Thyroid gland (tissue), 4 donors: ENCODE results near the gene EEA1. TPM values are rescaled to one million over a fixed set of nuclear protein-coding genes. Genes with fewer than 3 reads are reported as not detected.

Experiments used
- DNase-seq, 2 donors: peaks; one replicate each; pipeline ENCODE4 v3.0.0-alpha.2; 2019
- H3K27ac ChIP-seq, 3 donors: fragments of 200-600 bp; sonication (generic); 1 replicate in 2 of 3; 2 replicates in 1 of 3; pipeline ENCODE4 v1.5.1; 2016 to 2019; ENCODE audit warnings: mild to moderate bottlenecking in 1 of 3, moderate library complexity in 1 of 3
- H3K27me3 ChIP-seq: fragments of 200-600 bp; sonication (generic); one replicate; pipeline ENCODE4 v1.5.1; 2019
- H3K36me3 ChIP-seq, 2 donors: fragments of 200-600 bp; sonication (generic); one replicate each; pipeline ENCODE4 v1.5.1; 2016 to 2019
- H3K4me1 ChIP-seq, 2 donors: fragments of 200-600 bp; sonication (generic); one replicate each; pipeline ENCODE4 v1.5.1; 2017 to 2019
- H3K4me3 ChIP-seq, 3 donors: fragments of 200-600 bp; sonication (generic); replicated peaks in 1 of 3; 1 replicate in 2 of 3; 2 replicates in 1 of 3; pipeline ENCODE4 v1.5.1; 2016; ENCODE audit warnings: mild to moderate bottlenecking in 1 of 3
- H3K9me3 ChIP-seq: fragments of 200-600 bp; sonication (generic); one replicate; pipeline ENCODE4 v1.5.1; 2017
- POLR2A ChIP-seq, 2 donors: fragments of 450-650 bp; IDR thresholded peaks; one replicate each; pipeline ENCODE4 v1.6.1; 2017; ENCODE audit warnings: antibody characterized with exemption in 2 of 2, mild to moderate bottlenecking in 2 of 2, moderate library complexity in 1 of 2
- WGBS, 2 donors: methylation state at CpG; one replicate each; pipeline ENCODE4 v1.1.5; 2017; 5-methylcytosine and 5-hydroxymethylcytosine counted together
- intact Hi-C: fragments of 100-400 bp; cut with DNase I; formaldehyde crosslinking; loops from one replicate; pipeline ENCODE4 v1.15.1; 2023
- total RNA-seq, 4 donors: library from RNA; depleted of rRNA; stranded (reverse); fragments of >200 nt; gene quantifications; one replicate each; pipeline ENCODE4 v1.2.3, GENCODE V29; 2016
- TF ChIP-seq, protein P1 (sequence below), 6 experiments: fragments of 200-600 bp in 3 of 6; fragments of 450-650 bp in 3 of 6; sonication (generic) in 3 of 6; IDR thresholded peaks; one replicate each; pipeline ENCODE4 v1.5.1; 2016 to 2019; ENCODE audit warnings: antibody characterized with exemption in 6 of 6, mild to moderate bottlenecking in 2 of 6, inconsistent platforms in 1 of 6, moderate library complexity in 1 of 6

Gene EEA1
- total RNA-seq, 4 donors from 2014 or later = 16.0 to 21.8 (median 19.3) TPM

DNA sequence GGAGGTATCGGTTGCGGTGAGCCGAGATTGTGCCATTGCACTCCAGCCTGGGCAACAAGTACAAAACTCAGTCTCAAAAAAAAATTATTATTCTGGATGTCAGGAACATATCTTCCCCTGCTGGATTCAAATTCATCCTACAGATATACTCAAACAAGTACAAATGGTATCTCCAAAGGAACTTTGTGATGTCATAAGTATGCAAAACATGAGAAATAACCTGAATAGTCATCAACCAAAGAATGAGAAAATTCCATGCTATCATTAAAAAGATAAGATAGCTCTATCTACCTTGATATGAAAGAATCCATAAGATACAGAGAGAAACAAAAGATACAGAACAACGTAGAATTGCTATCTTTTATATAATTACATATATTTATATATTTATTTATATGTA, 67.7 kb downstream of the EEA1 start:
- WGBS, 2 donors = 95 to 100% methylated on average over 4 of the region's 4 CpGs
- H3K4me1 ChIP-seq = no peaks in the 10 kb centered on the region
- H3K4me3 ChIP-seq = no peak overlapping the region
- no peaks in the 10 kb centered on the region for H3K27me3 ChIP-seq
- H3K9me3 ChIP-seq = no peaks in the 10 kb centered on the region
- no peaks in the 10 kb centered on the region for H3K36me3 ChIP-seq
- no peak overlapping the region for H3K27ac ChIP-seq
- intact Hi-C loops = no loop called here
- TF ChIP-seq, protein P1, sequence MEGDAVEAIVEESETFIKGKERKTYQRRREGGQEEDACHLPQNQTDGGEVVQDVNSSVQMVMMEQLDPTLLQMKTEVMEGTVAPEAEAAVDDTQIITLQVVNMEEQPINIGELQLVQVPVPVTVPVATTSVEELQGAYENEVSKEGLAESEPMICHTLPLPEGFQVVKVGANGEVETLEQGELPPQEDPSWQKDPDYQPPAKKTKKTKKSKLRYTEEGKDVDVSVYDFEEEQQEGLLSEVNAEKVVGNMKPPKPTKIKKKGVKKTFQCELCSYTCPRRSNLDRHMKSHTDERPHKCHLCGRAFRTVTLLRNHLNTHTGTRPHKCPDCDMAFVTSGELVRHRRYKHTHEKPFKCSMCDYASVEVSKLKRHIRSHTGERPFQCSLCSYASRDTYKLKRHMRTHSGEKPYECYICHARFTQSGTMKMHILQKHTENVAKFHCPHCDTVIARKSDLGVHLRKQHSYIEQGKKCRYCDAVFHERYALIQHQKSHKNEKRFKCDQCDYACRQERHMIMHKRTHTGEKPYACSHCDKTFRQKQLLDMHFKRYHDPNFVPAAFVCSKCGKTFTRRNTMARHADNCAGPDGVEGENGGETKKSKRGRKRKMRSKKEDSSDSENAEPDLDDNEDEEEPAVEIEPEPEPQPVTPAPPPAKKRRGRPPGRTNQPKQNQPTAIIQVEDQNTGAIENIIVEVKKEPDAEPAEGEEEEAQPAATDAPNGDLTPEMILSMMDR (IDR thresholded peaks at IDR 0.05) = no peak
- TF ChIP-seq POLR2A (IDR thresholded peaks at IDR 0.05) = no peak
- DNase-seq = no peak

DNA sequence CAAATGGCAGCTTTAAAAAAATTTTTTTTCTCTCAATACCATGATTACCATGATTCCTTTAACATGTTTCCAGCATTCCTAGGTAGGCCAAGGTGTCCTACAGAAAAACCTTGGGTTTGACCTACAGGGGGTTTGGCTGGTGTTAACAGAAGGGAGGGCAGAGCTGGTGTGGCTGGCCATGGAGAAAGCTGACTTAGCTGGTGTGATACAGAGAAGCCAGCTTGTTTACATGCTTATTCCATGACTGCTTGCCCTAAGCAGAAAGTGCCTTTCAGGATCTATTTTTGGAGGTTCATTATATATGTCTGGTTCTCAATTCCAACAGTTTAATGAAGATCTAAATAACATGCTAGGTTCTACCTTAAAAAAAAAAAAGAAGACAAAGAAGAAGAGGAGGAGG, 68.6 kb downstream of the EEA1 start:
- no peaks in the 10 kb centered on the region for H3K36me3 ChIP-seq
- no peak overlapping the region for H3K4me3 ChIP-seq
- intact Hi-C loops = no loop called here

DNA sequence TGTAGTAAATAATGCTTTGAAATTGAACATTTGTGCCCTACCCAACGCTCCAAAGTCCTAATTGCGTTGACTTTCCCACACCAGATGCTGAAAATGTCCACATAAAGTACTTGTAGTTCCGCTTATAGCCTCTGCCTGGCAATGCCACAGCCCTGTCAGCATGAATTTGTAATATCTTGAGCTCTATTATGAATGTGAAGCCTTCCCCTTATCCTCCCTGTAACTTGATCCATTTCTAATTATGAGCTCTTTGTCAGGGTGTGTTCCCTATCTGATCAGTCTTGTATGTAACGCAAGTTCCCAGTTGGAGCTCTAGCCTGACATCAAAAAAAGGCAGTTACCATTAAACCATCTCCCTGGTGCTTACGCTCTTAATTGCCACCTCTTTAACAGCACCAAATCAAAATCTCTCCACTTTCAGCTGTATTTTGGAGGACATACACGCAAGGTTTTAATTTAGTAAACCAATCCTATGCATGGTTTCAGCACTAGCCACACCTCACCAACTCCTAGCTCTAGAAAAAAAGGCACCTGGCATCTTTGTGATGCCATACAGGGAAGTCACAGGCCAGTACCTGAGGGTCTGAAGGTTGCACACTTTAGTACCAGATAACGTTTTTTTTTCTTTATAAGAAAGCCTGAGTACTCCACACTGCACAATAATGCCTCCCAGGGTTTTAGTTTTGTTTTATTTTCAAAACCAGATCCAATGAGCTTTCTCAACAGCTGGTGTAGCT, 69.3 kb downstream of the EEA1 start:
- H3K27ac ChIP-seq = no peak overlapping the region
- 88 to 90% methylated on average over 7 of the region's 7 CpGs for WGBS, 2 donors
- H3K36me3 ChIP-seq = no peaks in the 10 kb centered on the region

More for the DNA sequence above, 68.6 kb downstream of the EEA1 start:
- no peaks in the 10 kb centered on the region for H3K27me3 ChIP-seq
- H3K4me1 ChIP-seq = no peaks in the 10 kb centered on the region
- DNase-seq = no peak
- TF ChIP-seq POLR2A (IDR thresholded peaks at IDR 0.05) = no peak
- no peak overlapping the region for H3K27ac ChIP-seq
- H3K9me3 ChIP-seq = no peaks in the 10 kb centered on the region

DNA sequence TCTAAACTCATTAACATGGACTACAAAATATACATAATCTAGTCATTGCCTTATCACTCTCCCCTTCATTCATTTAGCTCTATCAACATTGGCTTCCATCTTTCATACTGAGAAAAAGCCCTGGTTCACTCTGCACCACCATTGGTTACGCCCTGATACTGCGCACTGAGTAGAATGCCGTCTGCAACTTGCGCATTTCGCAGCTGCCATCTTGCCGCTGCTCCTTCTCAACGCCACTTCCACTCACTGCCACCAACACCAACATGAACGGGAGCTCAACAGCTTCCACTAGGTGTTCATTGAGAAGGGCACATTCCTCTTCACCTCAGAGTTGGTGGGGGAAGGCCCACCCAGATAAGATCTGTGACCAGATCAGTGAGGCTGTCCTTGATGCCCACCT, 71.3 kb downstream of the EEA1 start:
- WGBS, 2 donors = 97 to 98% methylated on average over 8 of the region's 8 CpGs
- Histone ChIP-seq H3K27me3 (no peaks in the 10 kb centered on the region), H3K36me3 (no peaks in the 10 kb centered on the region), H3K4me1 (no peaks in the 10 kb centered on the region), H3K27ac (no peak overlapping the region), H3K4me3 (no peak overlapping the region), H3K9me3 (no peaks in the 10 kb centered on the region)
- no peak for DNase-seq
- intact Hi-C loops = no loop called here
- no peak for TF ChIP-seq POLR2A (IDR thresholded peaks at IDR 0.05)
- TF ChIP-seq, protein P1 (IDR thresholded peaks at IDR 0.05) = no peak

More for the DNA sequence above, 69.3 kb downstream of the EEA1 start:
- H3K4me1 ChIP-seq = no peaks in the 10 kb centered on the region
- no peak for TF ChIP-seq POLR2A (IDR thresholded peaks at IDR 0.05)
- TF ChIP-seq, protein P1 (IDR thresholded peaks at IDR 0.05) = no peak
- no peak for DNase-seq
- no peak overlapping the region for H3K4me3 ChIP-seq
- no peaks in the 10 kb centered on the region for H3K9me3 ChIP-seq
- intact Hi-C loops = no loop called here
- no peaks in the 10 kb centered on the region for H3K27me3 ChIP-seq

DNA sequence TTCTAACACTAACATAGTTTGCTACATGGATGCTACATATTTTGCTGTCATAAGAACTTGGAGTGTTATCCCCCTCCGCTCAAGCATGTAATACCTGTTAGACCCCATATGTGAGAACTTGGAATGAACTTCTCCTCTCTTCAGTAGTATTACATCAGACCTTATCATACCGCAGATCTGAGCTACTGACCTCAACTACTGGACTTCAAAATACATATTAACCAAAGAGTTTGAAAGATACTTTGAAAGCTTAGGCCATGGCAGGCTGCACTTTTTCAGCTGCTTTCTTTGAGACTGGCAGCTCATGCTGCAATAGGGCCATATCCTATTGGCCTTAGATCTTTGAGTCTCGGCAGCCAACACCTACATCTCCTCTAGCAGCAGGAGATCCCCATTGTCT, 74.8 kb downstream of the EEA1 start:
- intact Hi-C loops = no loop called here
- no peak overlapping the region for H3K27ac ChIP-seq
- DNase-seq = no peak
- H3K36me3 ChIP-seq = peaks cover 0 to 7% of the 10 kb centered on the region in 2 donors
- no peaks in the 10 kb centered on the region for H3K9me3 ChIP-seq
- H3K4me1 ChIP-seq = no peaks in the 10 kb centered on the region
- no peaks in the 10 kb centered on the region for H3K27me3 ChIP-seq
- no peak overlapping the region for H3K4me3 ChIP-seq
- WGBS, 2 donors = 97 to 99% methylated on average over 3 of the region's 3 CpGs
- TF ChIP-seq, protein P1 (IDR thresholded peaks at IDR 0.05) = no peak
- TF ChIP-seq POLR2A (IDR thresholded peaks at IDR 0.05) = no peak
